Measurements from ENCODE around the gene HSPA14. TPM values are rescaled to one million over a fixed set of nuclear protein-coding genes. Genes with fewer than 3 reads are reported as not detected.

HSPA14 gene
- total RNA-seq, 3 donors from 2014 or later, result 10.5 to 20.1 (median 13.3) TPM

- peaks cover 9% of the 10 kb centered on the region for H3K4me1 ChIP-seq (ENCODE audit: low read depth)
- H3K9me3 ChIP-seq, result no peaks in the 10 kb centered on the region
- TF ChIP-seq CTCF (IDR thresholded peaks at IDR 0.05), result no peak
- intact Hi-C loops (cut with DNase I, micrococcal nuclease), result no loop called here
- DNase-seq (no peak), ATAC-seq (no peak)
- H3K36me3 ChIP-seq (ENCODE audit: low read depth), result peaks cover 6% of the 10 kb centered on the region
- no peak overlapping the region for H3K4me3 ChIP-seq
Measured at GRCh38 chr10:14840178-14840577, 2.1 kb downstream of the HSPA14 start.

- Histone ChIP-seq H3K4me3 (no peak overlapping the region), H3K36me3 (ENCODE audit: low read depth) (peaks cover 6% of the 10 kb centered on the region), H3K9me3 (no peaks in the 10 kb centered on the region), H3K4me1 (ENCODE audit: low read depth) (peaks cover 9% of the 10 kb centered on the region)
- TF ChIP-seq CTCF (IDR thresholded peaks at IDR 0.05), result no peak
- ATAC-seq (no peak), DNase-seq (no peak)
- intact Hi-C loops (cut with DNase I, micrococcal nuclease), result no loop called here
Measured at GRCh38 chr10:14843327-14843988, 5.4 kb downstream of the HSPA14 start.

- intact Hi-C loops (cut with DNase I, micrococcal nuclease), result no loop called here
- no peaks in the 10 kb centered on the region for H3K9me3 ChIP-seq
- H3K4me3 ChIP-seq, result no peak overlapping the region
- H3K36me3 ChIP-seq (ENCODE audit: low read depth), result peaks cover 6% of the 10 kb centered on the region
- no peak for ATAC-seq
- H3K4me1 ChIP-seq (ENCODE audit: low read depth), result no peaks in the 10 kb centered on the region
- no peak for TF ChIP-seq CTCF (IDR thresholded peaks at IDR 0.05)
- no peak for DNase-seq
Measured at GRCh38 chr10:14844948-14845347, 6.8 kb downstream of the HSPA14 start.

- no peak for TF ChIP-seq CTCF (IDR thresholded peaks at IDR 0.05)
- no peak for DNase-seq
- Histone ChIP-seq H3K9me3 (no peaks in the 10 kb centered on the region), H3K4me3 (no peak overlapping the region), H3K36me3 (ENCODE audit: low read depth) (no peaks in the 10 kb centered on the region), H3K4me1 (ENCODE audit: low read depth) (no peaks in the 10 kb centered on the region)
- ATAC-seq, result no peak
- intact Hi-C loops (cut with DNase I, micrococcal nuclease), result no loop called here
Measured at GRCh38 chr10:14852236-14852635, 14.1 kb downstream of the HSPA14 start.

- no peaks in the 10 kb centered on the region for H3K36me3 ChIP-seq (ENCODE audit: low read depth)
- H3K9me3 ChIP-seq, result no peaks in the 10 kb centered on the region
- no peak overlapping the region for H3K4me3 ChIP-seq
- no peak for ATAC-seq
- DNase-seq, result no peak
- intact Hi-C loops (cut with DNase I, micrococcal nuclease), result no loop called here
- TF ChIP-seq CTCF (IDR thresholded peaks at IDR 0.05), result no peak
- H3K4me1 ChIP-seq (ENCODE audit: low read depth), result peaks cover 3% of the 10 kb centered on the region
Measured at GRCh38 chr10:14855453-14855852, 17.3 kb downstream of the HSPA14 start.

Measured in mucosa of descending colon (tissue), 3 donors.